Ramos (cell line): ENCODE results near the gene ADGRG1.

Source experiments
- in situ Hi-C: fragments of 300-500 bp; cut with MboI; formaldehyde crosslinking; loops from one replicate; pipeline ENCODE4 v1.14.3; 2022; ENCODE audit warnings: low sequenced_read_pairs; ENCODE audit not compliant: unreplicated experiment

ADGRG1 gene

DNA sequence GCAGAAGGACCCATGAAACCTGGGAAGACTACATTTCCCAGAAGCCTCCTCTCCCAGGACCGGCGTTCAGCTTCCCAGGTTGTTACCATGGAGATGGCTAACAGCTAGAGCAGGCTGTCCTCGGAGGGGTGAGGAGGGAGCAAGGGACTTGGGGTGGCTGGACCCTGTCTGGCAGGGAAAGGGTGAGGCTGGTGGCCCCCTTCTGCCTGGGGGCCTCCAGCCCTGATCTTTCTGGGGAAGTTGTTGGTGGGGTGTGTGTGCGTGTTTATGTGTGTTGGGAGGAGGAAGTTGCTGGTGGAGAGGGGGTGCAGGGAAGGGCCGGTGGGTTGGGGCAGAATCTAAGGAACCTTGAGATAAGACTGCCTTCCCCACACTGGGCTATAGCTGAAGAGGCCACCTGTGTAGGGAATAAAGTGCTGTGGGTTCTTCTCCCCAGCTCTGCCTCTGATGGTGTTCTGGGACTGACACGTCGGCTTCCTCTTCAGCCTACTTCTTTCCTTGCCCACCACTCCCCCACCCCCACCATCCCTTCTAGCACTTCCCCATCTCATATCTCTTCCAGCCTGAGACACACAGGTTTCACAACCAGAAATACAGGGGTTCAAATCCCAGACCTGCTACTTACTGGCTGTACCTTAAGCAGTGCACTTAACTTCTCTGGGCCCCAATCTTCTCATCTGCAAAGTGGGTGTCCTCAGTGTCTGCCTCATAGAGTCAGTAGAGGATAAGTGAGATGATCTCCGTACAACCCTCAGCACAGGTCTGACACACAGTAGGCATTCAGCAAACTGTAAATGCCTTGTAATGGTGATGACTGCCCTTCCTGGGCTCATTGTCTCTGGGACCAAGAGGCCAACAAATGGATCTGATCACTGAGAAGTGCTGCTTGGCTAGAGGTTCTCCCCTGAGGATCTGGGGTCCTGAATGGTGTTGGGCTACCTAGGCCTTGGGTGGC is 66.6 kb downstream of the ADGRG1 start, which contains the start of gene DRC7:
Gene DRC7 (plus strand): TSS at position 82 of the 955 bp plus-strand sequence. CDS start 3,144 bp downstream, outside the sequence.
- in situ Hi-C loops = no loop called here

DNA sequence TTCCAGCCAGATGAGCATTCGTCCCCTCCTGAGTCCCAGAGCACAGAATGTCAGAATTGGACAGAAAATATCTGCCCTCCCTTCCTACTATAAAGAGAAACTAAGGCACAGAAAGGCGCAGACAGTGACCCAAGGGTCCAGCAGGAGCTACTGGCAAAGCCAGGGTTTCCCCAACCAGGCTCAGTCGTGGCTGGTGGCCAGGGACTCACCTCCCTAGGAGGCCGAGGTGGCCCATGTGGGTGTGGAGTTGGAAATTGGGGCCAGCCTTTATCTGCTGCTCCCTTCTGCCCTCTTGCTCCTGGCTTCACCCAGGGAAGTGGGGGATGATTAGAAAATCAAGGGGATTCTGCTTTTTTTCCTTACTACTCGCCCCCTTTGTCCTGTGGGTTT is 67.2 kb downstream of the ADGRG1 start:
- in situ Hi-C loops = no loop called here

DNA sequence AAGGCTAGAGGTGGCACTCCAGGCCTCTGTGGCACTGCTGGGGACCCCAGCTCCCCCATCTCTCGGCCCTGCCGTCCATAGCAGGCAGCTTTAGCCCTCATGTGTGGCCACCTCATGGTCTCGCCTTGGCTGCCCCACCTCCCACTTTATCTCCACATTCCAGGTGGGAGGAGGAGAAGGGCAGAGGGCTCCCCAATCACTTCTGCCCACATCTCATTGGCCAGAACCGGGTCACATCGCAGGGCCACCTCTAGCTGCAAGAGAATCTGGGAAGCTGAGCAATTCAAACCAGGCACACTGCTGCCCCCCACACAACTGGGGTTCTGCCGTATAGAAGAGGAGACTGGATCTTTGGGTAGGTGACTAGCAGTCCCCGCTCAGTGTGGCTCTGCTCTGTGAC is 67.8 kb downstream of the ADGRG1 start:
- in situ Hi-C loops = no loop called here

DNA sequence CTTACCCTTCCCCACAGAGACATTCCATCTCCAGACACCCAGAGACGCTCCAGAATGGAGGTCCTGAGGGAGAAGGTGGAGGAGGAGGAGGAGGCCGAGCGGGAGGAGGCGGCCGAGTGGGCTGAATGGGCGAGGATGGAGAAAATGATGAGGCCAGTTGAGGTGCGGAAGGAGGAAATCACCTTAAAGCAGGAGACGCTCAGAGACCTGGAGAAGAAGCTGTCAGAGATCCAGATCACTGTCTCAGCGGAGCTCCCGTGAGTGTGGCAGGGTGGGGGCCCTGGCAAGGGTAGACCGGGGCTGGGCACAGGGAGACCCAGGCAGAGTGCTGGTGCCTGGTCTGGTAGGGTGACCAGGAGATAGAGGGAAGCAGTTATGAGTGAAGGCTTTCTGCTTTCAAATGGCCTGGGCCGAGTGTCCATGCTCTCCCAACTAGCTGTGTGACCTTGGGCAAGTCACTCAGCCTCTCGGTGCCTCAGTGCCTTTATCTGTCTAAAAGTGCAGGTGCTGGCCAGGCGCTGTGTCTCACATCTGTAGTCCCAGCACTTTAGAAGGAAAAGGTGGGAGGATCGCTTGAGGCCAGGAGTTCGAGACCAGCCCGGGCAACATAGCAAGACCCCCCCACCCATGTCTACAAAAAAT is 69.6 kb downstream of the ADGRG1 start:
- in situ Hi-C loops = no loop called here

DNA sequence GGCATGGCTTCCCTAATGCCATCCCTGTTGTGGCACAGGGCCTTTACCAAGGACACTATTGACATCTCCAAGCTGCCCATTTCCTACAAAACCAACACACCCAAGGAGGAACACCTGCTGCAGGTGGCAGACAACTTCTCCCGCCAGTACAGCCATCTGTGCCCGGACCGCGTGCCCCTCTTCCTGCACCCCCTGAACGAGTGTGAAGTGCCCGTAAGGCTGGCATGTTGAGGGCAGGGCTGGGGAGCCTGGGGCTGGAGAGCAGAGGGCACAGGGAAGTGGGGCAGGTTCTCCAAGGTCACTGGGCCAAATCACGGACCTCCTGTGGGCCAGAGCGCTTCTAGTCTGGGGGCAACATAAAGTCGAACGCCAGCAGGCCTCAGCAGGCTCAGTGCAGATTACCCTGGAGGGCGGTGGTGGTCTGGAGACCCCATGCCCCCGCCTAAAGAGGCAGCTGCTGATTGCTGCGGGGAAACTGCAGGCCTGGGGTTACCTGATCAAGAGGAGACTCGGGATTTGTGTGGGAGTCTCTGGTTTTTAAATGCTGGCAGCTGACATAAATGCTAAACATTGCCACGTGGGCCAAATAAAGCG is 70.5 kb downstream of the ADGRG1 start:
- in situ Hi-C loops = no loop called here

DNA sequence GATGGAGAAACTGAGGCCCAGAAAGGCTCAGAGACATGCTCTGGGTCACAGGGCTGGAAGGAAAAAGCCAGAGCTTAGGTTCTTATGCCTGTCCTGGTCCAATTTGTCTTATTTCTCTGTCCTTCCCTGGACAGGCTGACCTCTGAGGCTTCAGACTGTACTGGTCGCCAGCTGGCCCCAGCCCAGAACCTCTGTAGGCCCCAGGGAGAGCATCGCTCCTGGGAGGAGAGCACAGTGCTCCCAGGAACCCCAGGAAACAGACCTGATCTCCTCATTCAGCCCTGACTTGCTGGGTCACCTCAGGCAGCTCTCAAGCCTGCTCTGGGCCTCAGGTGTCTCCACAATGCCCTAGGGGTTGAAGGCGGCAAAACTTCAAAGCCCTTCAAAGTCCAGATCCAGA is 71.1 kb downstream of the ADGRG1 start:
- in situ Hi-C loops = no loop called here

DNA sequence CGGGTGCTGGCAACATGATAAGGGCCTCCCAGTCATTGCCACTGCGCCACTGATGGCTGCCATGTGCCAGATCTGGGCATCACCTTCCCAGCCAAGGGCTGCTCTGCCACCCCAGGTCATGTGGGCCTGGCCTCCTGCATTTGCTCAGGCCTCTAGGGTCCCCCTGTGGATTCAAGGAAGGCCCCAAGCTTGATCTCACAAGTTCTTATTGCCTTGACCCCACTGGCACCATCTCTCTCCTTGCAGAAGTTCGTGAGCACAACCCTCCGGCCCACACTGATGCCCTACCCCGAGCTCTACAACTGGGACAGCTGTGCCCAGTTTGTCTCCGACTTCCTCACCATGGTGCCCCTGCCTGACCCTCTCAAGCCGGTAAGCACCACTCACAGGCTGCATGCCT is 71.5 kb downstream of the ADGRG1 start:
- in situ Hi-C loops = no loop called here

DNA sequence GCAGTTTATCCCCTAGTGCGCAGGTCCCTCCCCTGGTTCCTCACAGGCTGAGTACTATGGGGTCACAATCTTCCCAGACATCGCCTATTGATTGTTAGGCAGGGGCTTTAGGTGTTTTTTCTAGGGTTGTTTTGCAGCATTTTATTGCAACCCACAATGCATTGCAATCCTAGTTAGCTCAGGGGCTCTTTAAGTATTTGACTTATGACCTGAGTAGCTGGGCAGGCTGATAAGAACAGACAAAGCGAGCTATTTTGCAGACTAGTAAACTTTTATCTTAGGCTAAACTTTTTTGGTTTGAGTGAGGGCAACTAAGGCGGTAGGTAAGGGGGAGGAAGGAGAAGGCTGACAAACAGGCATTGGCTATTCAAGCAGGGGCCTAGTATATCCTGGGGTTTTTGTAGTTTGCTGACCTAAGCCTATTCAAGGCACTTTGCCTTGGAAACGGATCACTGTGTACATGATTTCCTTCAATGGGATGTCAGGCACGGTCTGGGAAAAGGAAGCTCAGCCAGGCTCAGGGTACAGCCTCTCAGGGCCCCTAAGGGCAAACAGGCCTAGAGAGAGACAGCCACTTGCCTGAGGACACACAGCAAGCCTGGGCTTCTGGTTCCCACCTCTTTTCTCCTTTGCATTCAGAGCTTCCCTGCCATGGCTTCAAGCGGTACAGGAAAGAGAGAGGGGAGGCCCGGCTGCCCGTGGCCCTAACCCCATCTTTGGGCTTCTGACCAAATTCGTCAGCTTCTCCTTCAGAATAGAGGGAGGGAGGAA is 72.5 kb downstream of the ADGRG1 start:
- in situ Hi-C loops = no loop called here

DNA sequence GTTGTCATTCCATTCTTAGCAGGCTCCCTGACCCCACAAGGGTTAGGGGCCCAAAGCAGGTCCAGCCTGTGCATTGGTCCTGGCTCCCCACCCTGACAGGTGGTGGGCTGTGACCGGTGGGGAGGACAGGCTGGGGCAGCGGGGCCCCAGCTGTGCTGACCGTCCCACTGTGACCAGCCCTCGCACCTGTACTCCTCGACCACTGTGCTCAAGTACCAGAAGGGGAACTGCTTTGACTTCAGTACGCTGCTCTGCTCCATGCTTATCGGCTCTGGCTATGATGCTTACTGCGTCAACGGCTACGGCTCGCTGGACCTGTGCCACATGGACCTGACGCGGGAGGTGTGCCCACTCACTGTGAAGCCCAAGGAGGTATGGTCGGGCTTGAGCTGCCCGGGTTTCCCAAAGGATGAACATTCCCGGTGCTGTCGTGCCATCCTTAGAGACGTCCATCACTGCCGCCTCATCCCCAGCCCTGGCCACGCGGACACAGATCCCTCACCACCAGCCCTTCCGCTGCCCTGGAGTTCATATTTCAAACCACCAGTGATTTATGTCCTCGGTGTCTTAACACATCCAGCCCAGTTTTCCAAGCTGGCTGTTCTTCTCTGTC is 73.4 kb downstream of the ADGRG1 start:
- in situ Hi-C loops = no loop called here

DNA sequence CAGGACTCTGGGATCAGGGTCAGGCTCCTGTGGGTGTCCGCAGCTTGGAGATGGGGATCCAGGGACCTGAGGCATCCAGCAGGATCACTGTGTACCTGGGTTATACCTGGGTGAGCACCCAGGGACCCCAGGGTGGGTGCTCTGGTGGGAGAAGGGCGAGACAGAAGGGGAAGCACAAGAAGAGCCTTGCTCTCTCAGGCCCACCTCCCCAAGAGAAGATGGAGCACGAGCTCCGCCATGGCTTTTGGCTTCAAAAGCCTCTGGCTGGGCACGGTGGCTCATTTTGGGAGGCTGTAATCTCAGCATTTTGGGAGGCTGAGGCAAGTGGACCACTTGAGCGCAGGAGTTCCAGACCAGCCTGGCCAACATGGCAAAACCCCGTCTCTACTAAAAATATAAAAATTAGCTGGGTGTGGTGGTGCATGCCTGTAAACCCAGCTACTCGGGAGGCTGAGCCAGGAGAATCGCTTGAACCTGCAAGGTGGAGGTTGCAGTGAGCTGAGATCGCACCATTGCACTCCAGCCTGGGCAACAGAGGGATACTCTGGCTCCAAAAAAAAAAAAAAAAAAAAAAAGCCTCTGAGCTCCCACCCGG is 75.1 kb downstream of the ADGRG1 start:
- in situ Hi-C loops = no loop called here

DNA sequence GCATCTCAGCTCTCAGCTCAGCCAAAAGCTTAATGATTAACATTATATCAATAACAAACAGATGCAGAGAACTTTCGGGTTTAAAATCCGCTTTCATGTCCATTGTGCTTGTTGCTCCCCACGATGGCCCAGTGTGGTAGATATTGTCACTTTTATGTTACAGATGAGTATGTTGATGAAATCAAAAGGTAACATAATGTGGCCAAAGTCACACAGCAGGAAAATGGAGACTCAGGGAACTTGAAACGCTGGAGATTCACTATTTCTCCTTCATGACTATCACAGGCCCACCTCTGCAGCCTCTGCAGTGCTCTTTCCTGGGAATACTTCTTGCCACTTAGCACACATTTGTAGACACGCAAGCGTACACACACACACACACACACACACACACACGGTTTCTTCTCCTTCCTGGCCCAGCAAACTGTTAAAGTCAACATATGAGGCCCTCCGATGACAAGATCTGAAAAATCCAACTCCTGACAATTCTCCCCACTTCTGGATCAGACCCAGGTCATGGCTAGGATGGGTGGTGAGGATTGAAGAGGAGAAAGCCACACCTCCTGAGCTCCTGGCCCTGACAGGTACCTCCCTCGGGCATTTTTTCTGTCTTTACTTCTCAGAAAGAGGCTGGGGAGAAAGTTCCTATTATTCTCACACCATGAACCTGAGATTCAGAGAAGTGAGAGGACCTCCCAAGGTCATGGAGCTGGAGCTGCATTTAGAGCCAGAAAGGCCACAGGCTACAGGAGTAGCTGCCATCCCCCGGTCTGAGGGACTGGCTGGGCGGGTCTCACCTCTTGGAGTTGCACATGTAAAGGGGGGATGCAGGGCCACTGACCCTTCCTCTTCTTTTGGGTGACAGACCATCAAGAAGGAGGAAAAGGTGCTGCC is 75.8 kb downstream of the ADGRG1 start:
- in situ Hi-C loops = no loop called here

DNA sequence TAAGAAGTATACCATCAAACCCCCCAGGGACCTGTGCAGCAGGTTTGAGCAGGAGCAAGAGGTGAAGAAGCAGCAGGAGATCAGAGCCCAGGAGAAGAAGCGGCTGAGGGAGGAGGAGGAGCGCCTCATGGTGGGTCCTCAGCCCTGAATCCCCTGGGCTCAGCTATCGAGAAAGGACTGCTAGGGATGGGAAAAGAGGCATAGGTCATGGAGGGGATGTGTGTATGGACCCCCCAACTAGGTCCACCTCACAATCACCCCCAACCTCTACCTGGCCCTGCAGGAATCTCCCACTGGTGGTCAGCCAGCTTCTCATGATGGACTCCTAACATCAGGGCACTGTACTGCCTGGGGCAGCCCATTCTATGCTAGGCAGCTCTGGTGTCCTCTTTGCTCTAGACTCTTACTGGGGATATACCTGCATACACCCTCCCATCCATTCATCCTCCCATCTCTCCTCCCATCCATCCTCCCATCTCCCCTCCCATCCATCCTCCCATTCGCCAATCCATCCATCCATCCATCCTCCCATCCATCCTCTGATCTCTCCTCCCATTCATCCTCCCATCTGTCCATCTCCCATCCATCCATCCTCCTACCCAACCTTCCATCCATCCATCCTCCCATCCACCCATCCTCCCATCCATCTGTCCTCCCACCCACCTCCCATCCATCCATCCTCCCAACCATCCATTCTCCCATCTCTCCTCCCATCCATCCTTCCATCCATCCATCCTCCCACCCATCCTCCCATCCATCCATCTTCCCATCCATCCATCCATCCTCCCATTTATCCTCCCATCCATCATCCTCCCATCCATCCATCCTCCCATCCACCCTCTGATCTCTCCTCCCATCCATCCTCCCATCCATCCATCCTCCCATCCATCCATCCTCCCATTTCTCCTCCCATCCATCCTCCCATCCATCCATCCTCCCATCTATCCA is 76.7 kb downstream of the ADGRG1 start:
- in situ Hi-C loops = no loop called here

DNA sequence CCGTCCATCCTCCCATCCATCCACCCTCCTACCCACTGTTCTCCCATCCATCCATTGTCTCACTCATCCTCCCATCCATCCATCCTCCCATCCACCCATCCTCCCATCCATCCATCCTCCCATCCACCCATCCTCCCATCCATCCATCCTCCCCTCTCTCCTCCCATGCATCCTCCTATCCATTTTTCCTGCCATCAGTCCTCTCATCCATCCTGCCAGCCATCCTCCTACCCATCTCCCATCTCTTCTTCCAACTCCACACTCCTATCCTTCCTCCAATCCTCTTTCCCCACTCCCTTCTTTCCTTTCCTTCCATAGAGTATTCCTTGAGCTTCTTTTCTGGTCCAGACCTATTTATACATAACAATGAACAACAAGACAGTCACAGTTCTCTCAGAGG is 78.3 kb downstream of the ADGRG1 start:
- in situ Hi-C loops = no loop called here

DNA sequence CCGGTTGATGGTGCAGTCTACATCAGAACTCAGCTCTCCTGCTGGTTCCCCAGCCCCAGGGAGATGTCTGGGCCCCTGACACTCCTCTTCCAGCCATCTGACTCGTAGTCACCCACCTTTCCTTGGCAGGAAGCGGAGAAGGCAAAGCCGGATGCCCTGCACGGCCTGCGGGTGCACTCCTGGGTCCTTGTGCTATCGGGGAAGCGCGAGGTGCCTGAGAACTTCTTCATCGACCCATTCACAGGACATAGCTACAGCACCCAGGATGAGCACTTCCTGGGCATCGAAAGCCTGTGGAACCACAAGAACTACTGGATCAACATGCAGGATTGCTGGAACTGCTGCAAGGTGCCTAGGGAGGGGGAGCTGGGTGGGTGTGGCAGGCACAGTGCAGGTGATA is 78.9 kb downstream of the ADGRG1 start:
- in situ Hi-C loops = no loop called here

DNA sequence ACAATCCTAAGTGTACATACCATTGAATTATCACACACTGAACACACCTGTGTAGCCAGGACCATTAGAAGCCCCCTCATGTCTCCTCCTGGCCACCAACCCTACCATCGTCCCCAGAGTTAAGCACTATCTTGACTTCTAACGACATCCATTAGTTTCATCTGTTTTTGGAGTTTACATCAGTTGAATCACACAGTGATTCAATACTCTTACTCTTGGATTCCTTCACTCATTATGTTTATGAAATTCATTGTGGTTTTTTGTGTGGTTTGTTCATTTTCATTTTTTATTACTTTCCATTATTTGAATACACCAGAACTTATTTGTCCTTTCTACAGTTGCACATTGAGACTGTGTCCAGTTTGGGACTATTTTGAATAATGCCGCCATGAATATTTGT is 79.7 kb downstream of the ADGRG1 start:
- in situ Hi-C loops = no loop called here

DNA sequence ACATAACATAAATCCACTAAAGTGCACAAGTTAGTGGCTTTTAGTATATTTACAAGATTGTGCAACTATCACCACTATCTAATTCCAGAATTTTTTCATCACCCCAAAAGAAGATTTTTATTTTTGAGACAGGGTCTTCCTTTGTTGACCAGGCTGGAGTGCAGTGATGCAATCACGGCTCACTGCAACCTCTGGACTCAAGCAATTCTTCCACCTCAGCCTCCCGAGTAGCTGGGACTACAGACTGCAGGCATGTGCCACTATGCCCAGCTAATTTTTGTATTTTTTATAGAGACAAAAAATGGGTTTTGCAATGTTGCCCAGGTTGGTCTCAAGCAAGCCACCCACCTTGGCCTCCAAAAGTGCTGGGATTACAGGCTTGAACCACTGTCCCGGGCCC is 81.2 kb downstream of the ADGRG1 start:
- in situ Hi-C loops = no loop called here

DNA sequence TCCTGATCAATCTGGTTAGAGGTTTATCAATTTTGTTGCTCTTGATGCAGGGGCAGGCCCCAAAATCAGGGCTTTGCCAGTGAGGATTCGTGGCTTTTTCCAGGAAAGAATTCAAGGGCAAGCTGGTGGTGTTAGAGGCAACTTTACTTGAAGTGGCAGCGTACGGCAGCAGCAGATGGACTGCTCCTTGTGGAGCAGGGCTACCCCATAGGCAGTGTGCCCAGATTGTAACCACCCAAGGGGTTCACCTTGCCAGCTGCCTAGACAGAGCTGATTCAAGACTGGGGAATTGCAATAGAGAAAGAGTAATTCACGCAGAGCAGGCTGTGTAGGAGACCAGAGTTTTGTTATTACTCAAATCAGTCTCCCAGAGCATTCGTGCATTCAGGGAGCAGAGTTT is 82.9 kb downstream of the ADGRG1 start:
- in situ Hi-C loops = no loop called here

DNA sequence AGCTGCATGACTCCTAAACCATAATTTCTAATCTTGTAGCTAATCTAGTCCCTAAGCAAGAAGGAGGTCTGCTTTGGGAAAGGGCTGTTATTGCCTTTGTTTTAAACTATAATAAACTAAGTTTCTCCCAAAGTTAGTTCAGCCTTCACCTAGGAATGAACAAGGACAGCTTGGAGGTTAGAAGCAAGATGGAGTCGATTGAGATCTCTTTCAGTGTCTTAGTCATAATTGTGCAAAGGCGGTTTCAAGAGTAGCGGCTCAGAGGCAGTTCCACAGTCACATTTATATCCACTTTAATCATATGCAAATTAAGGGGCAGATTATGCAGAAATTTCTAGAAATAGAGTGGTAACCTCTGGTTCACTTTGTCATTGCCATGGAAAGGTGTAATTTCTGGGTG is 83.6 kb downstream of the ADGRG1 start:
- in situ Hi-C loops = no loop called here
